Cardiac fibroblast (primary cell): ENCODE results near the gene C16orf92.
A peak's percentile ranks its signal among the peaks of the same experiment; 100 is the strongest.

Experiments used
- DNase-seq, 2 donors: peaks; one replicate each; pipeline versions ENCODE4 v3.0.0 to v3.0.0-alpha.2; 2010; ENCODE audit warnings: low read depth in 2 of 2
- H3K4me3 ChIP-seq, 2 donors: replicated peaks in 1 of 2; 1 replicate in 1 of 2; 2 replicates in 1 of 2; pipeline ENCODE4 v1.5.1; 2011; ENCODE audit warnings: low read depth in 2 of 2, low read length in 2 of 2, mild to moderate bottlenecking in 2 of 2, moderate library complexity in 1 of 2
- TF ChIP-seq, protein P1 (sequence below): IDR thresholded peaks from one replicate; pipeline ENCODE4 v1.5.1; 2011; ENCODE audit warnings: low read depth, mild to moderate bottlenecking, low read length, inconsistent platforms

Gene C16orf92

DNA sequence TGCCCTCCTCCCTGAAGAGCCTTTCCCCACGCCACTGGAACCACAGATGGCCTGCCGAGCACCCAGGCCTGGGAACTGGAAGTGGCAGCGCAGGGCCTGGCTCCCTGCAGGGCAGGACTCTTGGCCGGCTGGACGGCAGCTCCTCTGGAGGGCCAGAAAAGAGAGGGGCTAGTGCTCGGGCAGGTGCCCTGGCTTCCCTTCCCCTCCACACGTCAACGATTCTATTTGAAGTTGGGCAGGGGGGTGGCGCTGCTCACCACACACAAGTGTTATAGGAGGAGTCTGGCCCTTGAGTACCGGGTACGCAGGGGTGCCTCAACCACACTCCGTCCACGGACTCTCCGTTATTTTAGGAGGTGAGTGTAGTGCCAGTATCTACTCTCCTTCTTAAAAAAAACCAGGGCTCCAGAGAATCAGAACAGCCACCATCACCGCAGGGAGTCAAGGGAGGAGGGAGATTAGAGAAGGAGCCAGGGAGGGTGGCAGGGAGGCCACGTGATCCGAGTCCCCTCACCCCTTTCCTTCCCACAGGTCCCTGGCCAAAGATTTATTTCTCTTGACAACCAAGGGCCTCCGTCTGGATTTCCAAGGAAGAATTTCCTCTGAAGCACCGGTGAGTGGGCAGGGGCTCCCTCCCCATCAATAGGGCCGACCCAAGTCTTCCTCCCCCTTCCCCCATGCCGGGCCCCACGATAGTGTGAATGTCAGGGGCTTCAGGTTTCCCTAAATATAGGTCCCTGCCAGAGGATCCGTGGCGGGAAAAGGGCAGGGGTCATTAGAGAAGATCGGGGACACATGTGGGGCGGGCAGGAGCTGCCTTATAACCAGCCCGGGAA lies 41.1 kb downstream of the C16orf92 start:
- DNase-seq, result peak; percentile 39 to 57
- H3K4me3 ChIP-seq, result peak overlapping the region; percentile 57 to 64
- TF ChIP-seq, protein P1, sequence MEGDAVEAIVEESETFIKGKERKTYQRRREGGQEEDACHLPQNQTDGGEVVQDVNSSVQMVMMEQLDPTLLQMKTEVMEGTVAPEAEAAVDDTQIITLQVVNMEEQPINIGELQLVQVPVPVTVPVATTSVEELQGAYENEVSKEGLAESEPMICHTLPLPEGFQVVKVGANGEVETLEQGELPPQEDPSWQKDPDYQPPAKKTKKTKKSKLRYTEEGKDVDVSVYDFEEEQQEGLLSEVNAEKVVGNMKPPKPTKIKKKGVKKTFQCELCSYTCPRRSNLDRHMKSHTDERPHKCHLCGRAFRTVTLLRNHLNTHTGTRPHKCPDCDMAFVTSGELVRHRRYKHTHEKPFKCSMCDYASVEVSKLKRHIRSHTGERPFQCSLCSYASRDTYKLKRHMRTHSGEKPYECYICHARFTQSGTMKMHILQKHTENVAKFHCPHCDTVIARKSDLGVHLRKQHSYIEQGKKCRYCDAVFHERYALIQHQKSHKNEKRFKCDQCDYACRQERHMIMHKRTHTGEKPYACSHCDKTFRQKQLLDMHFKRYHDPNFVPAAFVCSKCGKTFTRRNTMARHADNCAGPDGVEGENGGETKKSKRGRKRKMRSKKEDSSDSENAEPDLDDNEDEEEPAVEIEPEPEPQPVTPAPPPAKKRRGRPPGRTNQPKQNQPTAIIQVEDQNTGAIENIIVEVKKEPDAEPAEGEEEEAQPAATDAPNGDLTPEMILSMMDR, result peak; percentile 5

DNA sequence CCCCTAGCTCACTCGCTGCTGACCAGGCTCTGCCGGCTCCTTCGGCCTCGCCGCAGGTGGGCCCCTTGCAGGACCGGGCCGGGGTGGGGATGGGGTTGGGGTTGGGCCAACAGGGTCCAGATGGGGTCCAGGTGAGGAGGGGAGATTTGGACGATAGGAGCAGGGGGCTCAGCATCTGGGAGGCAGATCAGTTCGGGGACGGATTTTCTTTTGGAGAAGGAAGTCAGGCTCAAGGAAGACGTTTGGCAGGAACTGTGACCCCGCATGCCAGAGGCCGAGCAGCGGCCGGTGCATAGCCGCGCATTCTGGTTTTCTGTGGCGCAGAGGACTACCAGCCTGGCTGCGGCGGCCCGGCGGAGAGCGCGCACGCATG lies 41.7 kb downstream of the C16orf92 start:
- TF ChIP-seq, protein P1, result no peak
- peak overlapping the region; percentile 57 to 64 for H3K4me3 ChIP-seq

DNA sequence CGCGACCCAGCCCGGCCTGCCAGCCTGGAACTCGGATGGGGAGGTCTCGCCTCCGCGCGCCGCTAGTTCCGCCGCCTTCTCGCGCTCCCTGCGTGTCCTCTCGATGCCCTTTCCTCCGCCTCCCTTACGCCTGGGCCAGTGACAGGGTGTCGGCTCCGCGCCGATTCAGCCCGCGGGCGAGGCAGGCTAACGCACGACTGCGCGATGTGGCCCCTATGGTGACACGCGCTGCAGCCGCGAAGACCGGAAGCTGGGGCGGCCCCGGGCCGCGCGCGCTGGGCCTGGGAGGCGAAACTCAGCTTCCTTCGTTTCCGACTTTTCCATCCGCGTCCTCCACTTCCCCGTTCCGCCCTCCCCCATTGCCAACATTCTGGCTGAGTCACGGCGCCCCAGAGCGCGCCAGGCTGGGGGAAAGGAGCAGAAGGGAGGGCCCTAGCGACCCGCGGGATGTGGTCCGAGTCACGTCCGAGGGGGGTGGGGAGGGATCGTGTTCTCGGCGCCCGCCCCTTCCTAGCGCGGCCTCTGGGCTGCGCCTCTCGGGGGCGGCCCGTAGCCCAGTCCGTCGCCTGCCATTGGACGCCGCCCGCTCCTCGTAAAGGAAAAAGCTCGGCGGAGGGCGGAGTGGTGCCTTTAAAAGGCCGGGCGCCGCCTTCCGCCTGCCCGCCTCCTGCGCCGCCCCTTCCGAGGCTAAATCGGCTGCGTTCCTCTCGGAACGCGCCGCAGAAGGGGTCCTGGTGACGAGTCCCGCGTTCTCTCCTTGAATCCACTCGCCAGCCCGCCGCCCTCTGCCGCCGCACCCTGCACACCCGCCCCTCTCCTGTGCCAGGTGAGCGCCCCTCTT lies 42.3 kb downstream of the C16orf92 start, which contains the start of gene ALDOA:
ALDOA (plus strand) TSS at position 659 of the 841 bp plus-strand sequence. CDS start 1,138 bp downstream, outside the sequence.
- TF ChIP-seq, protein P1, result no peak
- DNase-seq, result peak; percentile 99 to 100
- H3K4me3 ChIP-seq, result peak within 1 kb of the TSS; percentile 98 to 100

More for the DNA sequence above, 41.7 kb downstream of the C16orf92 start:
- no peak for DNase-seq

DNA sequence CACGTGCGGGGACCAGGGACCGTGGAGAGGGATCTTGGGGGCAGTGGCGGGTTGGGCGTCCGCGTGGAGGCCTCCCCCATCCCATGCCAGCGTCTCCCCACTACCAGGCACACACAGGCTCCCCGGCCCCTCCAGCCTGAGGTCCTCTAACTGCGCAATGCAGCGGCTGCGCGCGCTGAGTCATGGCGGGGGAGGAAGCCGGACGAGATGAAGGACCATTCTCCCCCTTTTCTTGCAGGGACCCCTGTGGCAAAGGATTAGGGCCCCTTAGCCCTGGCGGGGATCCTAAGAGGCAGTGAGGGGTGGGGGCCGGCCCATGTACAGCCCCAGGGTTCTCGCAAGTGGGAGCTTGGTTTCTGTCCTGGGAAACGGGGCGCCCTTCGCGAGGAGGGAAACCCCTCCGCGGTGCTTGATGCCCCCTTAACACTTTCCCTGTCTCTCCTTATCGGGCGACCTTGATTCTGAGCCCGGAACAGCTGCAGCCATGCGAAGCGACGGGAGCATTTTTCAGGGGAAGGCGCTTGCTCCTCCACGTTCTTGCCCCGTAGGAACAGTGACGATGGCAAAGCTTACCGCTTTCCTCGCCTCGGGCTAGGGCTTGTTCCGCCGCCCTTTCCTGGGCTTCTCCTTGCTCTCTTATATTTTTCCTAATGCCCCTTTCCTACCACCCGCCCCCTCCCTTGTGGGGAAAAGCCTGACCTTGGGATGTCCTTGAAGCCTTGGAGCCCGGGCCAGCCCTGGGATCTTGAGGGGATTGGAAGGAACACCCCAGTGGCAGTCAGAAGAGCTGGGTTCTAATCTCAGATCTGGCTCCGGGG lies 43.2 kb downstream of the C16orf92 start:
- peak overlapping the region; percentile 98 to 100 for H3K4me3 ChIP-seq
- TF ChIP-seq, protein P1, result no peak
- DNase-seq, result peak; percentile 70 to 76

DNA sequence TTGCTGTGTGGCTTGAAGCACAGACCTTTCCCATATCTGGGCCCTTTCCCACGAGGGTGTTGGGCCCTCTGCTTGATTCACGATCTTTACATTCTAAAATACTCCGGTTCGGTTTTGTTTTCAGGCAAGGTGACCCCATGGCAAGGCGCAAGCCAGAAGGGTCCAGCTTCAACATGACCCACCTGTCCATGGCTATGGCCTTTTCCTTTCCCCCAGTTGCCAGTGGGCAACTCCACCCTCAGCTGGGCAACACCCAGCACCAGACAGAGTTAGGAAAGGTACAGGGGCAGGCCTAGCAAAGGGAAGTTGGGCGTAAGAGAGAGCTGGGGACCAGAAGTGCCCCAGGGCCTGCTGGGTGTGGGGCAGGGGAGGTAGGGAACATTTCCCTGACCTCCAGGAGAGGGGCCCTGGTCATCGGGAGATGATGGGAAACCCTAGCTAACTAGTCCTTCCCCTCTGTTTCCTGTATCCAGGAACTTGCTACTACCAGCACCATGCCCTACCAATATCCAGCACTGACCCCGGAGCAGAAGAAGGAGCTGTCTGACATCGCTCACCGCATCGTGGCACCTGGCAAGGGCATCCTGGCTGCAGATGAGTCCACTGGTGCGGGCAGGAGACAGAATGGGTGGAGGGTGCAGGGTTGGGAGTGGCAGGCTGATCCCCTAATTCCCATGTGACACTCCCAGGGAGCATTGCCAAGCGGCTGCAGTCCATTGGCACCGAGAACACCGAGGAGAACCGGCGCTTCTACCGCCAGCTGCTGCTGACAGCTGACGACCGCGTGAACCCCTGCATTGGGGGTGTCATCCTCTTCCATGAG lies 44.0 kb downstream of the C16orf92 start:
- no peak for DNase-seq
- TF ChIP-seq, protein P1, result no peak

More for the DNA sequence above, 44.0 kb downstream of the C16orf92 start:
- H3K4me3 ChIP-seq, result peak overlapping the region; percentile 98 to 100
